ENCODE results near the gene RGMA. TPM values are rescaled to one million over a fixed set of nuclear protein-coding genes. Genes with fewer than 3 reads are reported as not detected.

RGMA gene
- total RNA-seq, 1 donor from 2014 or later, result 6.2 TPM

GRCh38 chr15:93031103-93031464 lies 57.9 kb downstream of the RGMA start:
- H3K4me1 Mint-ChIP-seq (ENCODE audit: low read depth, unreplicated experiment), result peaks cover 23% of the 10 kb centered on the region
- H3K9me3 ChIP-seq (ENCODE audit: insufficient read depth, low read depth, low read length), result no peaks in the 10 kb centered on the region
- H3K9ac ChIP-seq (ENCODE audit: low read length), result no peak overlapping the region
- FAIRE-seq, result no peak
- peaks cover 21% of the 10 kb centered on the region for H3K36me3 ChIP-seq (ENCODE audit: insufficient read depth, low read length)
- H3K27me3 ChIP-seq (ENCODE audit: insufficient read depth, low read length), result no peaks in the 10 kb centered on the region
- no peak overlapping the region for H3K4me3 ChIP-seq (ENCODE audit: insufficient read depth, low read depth, low read length)
- no peak overlapping the region for H3K27ac Mint-ChIP-seq (ENCODE audit: unreplicated experiment)
- peaks cover 2% of the 10 kb centered on the region for H3K27me3 Mint-ChIP-seq (ENCODE audit: low read depth, unreplicated experiment)
- no peaks in the 10 kb centered on the region for H3K9me3 Mint-ChIP-seq (ENCODE audit: unreplicated experiment)
- peaks cover 22% of the 10 kb centered on the region for H3K4me1 ChIP-seq (ENCODE audit: insufficient read depth, low read length)
- peaks cover 43% of the 10 kb centered on the region for H4K20me1 ChIP-seq (ENCODE audit: insufficient read depth, low read length)
- no peak overlapping the region for H3K4me3 Mint-ChIP-seq (ENCODE audit: unreplicated experiment)
- H3K27ac ChIP-seq (ENCODE audit: low read depth, low read length), result no peak overlapping the region
- H3K4me2 ChIP-seq (ENCODE audit: low read length), result no peak overlapping the region
- TF ChIP-seq EZH2 (IDR thresholded peaks at IDR 0.05; ENCODE audit: insufficient read depth, low read length) (no peak), CTCF (IDR thresholded peaks at IDR 0.05; ENCODE audit: insufficient read depth, low read depth, low read length) (no peak)
- no peak for DNase-seq (ENCODE audit: low read depth)
- H2AFZ ChIP-seq (ENCODE audit: low read depth, low read length), result no peak overlapping the region
- peaks cover 14% of the 10 kb centered on the region for H3K36me3 Mint-ChIP-seq (ENCODE audit: low read depth, unreplicated experiment)
- H3K79me2 ChIP-seq (ENCODE audit: insufficient read depth, low read length), result peaks cover 7% of the 10 kb centered on the region

DNA sequence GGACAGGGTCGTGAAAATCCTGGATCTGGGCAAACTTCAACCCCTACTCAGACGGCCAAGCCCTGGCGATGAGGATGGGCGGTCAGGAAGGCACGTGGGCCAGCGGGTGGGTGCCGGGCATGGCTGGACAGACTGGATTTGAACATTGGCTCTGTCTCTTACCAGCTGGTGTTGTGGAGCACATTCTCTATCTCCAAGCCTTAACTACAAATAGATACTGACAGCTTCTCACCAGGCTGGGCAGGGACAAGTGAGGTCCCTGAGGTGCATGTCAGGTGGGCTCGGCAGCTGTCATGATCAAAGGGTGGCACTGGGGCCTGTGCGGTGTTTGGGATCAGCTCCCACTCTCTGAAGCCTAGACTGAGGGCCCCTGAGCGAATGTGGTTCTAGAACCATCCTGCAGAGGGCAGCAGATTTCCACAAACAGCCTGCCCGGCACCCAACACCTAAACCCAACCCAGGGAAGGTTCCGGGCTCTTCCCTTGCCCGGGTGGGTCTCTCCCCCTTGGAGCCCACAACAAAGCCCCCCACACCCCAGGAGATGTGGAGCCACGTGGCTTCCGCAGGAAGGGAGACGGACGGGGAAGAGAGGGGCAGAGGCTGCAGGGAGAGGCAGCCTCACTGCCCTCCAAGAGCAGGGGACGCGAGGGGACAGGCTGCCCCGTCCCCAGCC lies 58.4 kb downstream of the RGMA start:
- peak; percentile 22 for DNase-seq (ENCODE audit: low read depth)
- no peak overlapping the region for H2AFZ ChIP-seq (ENCODE audit: low read depth, low read length)
- no peak overlapping the region for H3K9ac ChIP-seq (ENCODE audit: low read length)
- no peak overlapping the region for H3K4me2 ChIP-seq (ENCODE audit: low read length)
- Mint-ChIP-seq H3K27ac (ENCODE audit: unreplicated experiment) (peak overlapping the region; percentile 81), H3K4me1 (ENCODE audit: low read depth, unreplicated experiment) (peaks cover 23% of the 10 kb centered on the region), H3K27me3 (ENCODE audit: low read depth, unreplicated experiment) (no peaks in the 10 kb centered on the region), H3K36me3 (ENCODE audit: low read depth, unreplicated experiment) (peaks cover 19% of the 10 kb centered on the region), H3K9me3 (ENCODE audit: unreplicated experiment) (no peaks in the 10 kb centered on the region), H3K4me3 (ENCODE audit: unreplicated experiment) (no peak overlapping the region)
- TF ChIP-seq CTCF (IDR thresholded peaks at IDR 0.05; ENCODE audit: insufficient read depth, low read depth, low read length) (peak; percentile 57), EZH2 (IDR thresholded peaks at IDR 0.05; ENCODE audit: insufficient read depth, low read length) (no peak)
- peaks cover 22% of the 10 kb centered on the region for H3K4me1 ChIP-seq (ENCODE audit: insufficient read depth, low read length)
- peaks cover 25% of the 10 kb centered on the region for H3K36me3 ChIP-seq (ENCODE audit: insufficient read depth, low read length)
- no peaks in the 10 kb centered on the region for H3K9me3 ChIP-seq (ENCODE audit: insufficient read depth, low read depth, low read length)
- peaks cover 49% of the 10 kb centered on the region for H4K20me1 ChIP-seq (ENCODE audit: insufficient read depth, low read length)
- no peak overlapping the region for H3K4me3 ChIP-seq (ENCODE audit: insufficient read depth, low read depth, low read length)
- H3K27me3 ChIP-seq (ENCODE audit: insufficient read depth, low read length), result no peaks in the 10 kb centered on the region
- peaks cover 9% of the 10 kb centered on the region for H3K79me2 ChIP-seq (ENCODE audit: insufficient read depth, low read length)
- no peak overlapping the region for H3K27ac ChIP-seq (ENCODE audit: low read depth, low read length)
- FAIRE-seq, result peak; percentile 5

- no peak for TF ChIP-seq EZH2 (IDR thresholded peaks at IDR 0.05; ENCODE audit: insufficient read depth, low read length)
- TF ChIP-seq CTCF (IDR thresholded peaks at IDR 0.05; ENCODE audit: insufficient read depth, low read depth, low read length), result no peak
- H3K27ac Mint-ChIP-seq (ENCODE audit: unreplicated experiment), result peak overlapping the region; percentile 81
- no peaks in the 10 kb centered on the region for H3K27me3 Mint-ChIP-seq (ENCODE audit: low read depth, unreplicated experiment)
- Histone ChIP-seq H3K9ac (ENCODE audit: low read length) (no peak overlapping the region), H3K36me3 (ENCODE audit: insufficient read depth, low read length) (peaks cover 31% of the 10 kb centered on the region), H3K4me2 (ENCODE audit: low read length) (no peak overlapping the region), H4K20me1 (ENCODE audit: insufficient read depth, low read length) (peaks cover 55% of the 10 kb centered on the region), H3K79me2 (ENCODE audit: insufficient read depth, low read length) (peaks cover 9% of the 10 kb centered on the region), H3K4me3 (ENCODE audit: insufficient read depth, low read depth, low read length) (no peak overlapping the region), H3K27me3 (ENCODE audit: insufficient read depth, low read length) (no peaks in the 10 kb centered on the region), H3K4me1 (ENCODE audit: insufficient read depth, low read length) (peaks cover 22% of the 10 kb centered on the region), H2AFZ (ENCODE audit: low read depth, low read length) (no peak overlapping the region), H3K9me3 (ENCODE audit: insufficient read depth, low read depth, low read length) (no peaks in the 10 kb centered on the region), H3K27ac (ENCODE audit: low read depth, low read length) (no peak overlapping the region)
- FAIRE-seq, result no peak
- H3K9me3 Mint-ChIP-seq (ENCODE audit: unreplicated experiment), result no peaks in the 10 kb centered on the region
- no peak for DNase-seq (ENCODE audit: low read depth)
- peaks cover 23% of the 10 kb centered on the region for H3K4me1 Mint-ChIP-seq (ENCODE audit: low read depth, unreplicated experiment)
- H3K4me3 Mint-ChIP-seq (ENCODE audit: unreplicated experiment), result peak overlapping the region; percentile 50
- H3K36me3 Mint-ChIP-seq (ENCODE audit: low read depth, unreplicated experiment), result peaks cover 26% of the 10 kb centered on the region
Measured at GRCh38 chr15:93029836-93030429, 59.1 kb downstream of the RGMA start.
